Keratinocyte (primary cell): ENCODE results near the gene PARD3. TPM values are rescaled to one million over a fixed set of nuclear protein-coding genes. Genes with fewer than 3 reads are reported as not detected.

Experiments used
- DNase-seq: peaks from one replicate; pipeline ENCODE4 v3.0.0-alpha.2; 2011; ENCODE audit warnings: low read depth, missing footprints, low spot score
- FAIRE-seq: peaks from 2 replicates; lab custom pipeline; 2011; peaks lifted over from hg19 to GRCh38; lab: Jason Lieb, UNC
- H2AFZ ChIP-seq: 2 replicates; pipeline ENCODE4 v1.6.0; 2012; ENCODE audit warnings: low read length, control low read depth, inconsistent platforms; ENCODE audit not compliant: control insufficient read depth
- H3K27ac ChIP-seq: 2 replicates; pipeline ENCODE4 v1.5.1; 2011; ENCODE audit warnings: low read length; ENCODE audit not compliant: control insufficient read depth, insufficient read depth
- H3K27me3 ChIP-seq: 3 replicates; pipeline ENCODE4 v1.6.0; 2011; ENCODE audit warnings: low read length; ENCODE audit not compliant: control insufficient read depth, insufficient read depth; ENCODE audit errors: extremely low read depth
- H3K36me3 ChIP-seq, 2 experiments: 2 replicates in 1 of 2; 3 replicates in 1 of 2; pipeline ENCODE4 v1.5.1; 2011; ENCODE audit warnings: low read length in 2 of 2, mild to moderate bottlenecking in 1 of 2; ENCODE audit not compliant: control insufficient read depth in 2 of 2, insufficient read depth in 2 of 2; ENCODE audit errors: extremely low read depth in 1 of 2
- H3K4me1 ChIP-seq: 3 replicates; pipeline ENCODE4 v1.5.1; 2011; ENCODE audit warnings: low read length; ENCODE audit not compliant: control insufficient read depth, insufficient read depth; ENCODE audit errors: extremely low read depth
- H3K4me2 ChIP-seq: 3 replicates; pipeline ENCODE4 v1.6.0; 2011; ENCODE audit warnings: low read depth, low read length; ENCODE audit not compliant: control insufficient read depth, insufficient read depth; ENCODE audit errors: extremely low read depth
- H3K4me3 ChIP-seq, 3 experiments: fragments of 200-600 bp in 1 of 3; sonication (generic) in 1 of 3; 2 replicates in 2 of 3; 3 replicates in 1 of 3; pipeline ENCODE4 v1.5.1; 2011 to 2016; ENCODE audit warnings: low read length in 3 of 3, mild to moderate bottlenecking in 3 of 3, control low read depth in 2 of 3, inconsistent platforms in 1 of 3, low read depth in 1 of 3, mixed read lengths in 1 of 3, mixed run types in 1 of 3, moderate library complexity in 1 of 3; ENCODE audit not compliant: control insufficient read depth in 2 of 3, insufficient read depth in 2 of 3; ENCODE audit errors: extremely low read depth in 1 of 3
- H3K79me2 ChIP-seq: 2 replicates; pipeline ENCODE4 v1.6.0; 2012; ENCODE audit warnings: low read length; ENCODE audit not compliant: control insufficient read depth, insufficient read depth
- H3K9ac ChIP-seq: 3 replicates; pipeline ENCODE4 v1.6.0; 2011; ENCODE audit warnings: low read length; ENCODE audit not compliant: control insufficient read depth, insufficient read depth; ENCODE audit errors: extremely low read depth
- H3K9me1 ChIP-seq: 3 replicates; pipeline ENCODE4 v1.6.0; 2011; ENCODE audit warnings: low read length; ENCODE audit not compliant: control insufficient read depth, insufficient read depth; ENCODE audit errors: extremely low read depth
- H3K9me3 ChIP-seq: 2 replicates; pipeline ENCODE4 v1.5.1; 2012; ENCODE audit warnings: low read depth, low read length; ENCODE audit not compliant: control insufficient read depth
- H4K20me1 ChIP-seq: 3 replicates; pipeline ENCODE4 v1.6.0; 2011; ENCODE audit warnings: low read length; ENCODE audit not compliant: control insufficient read depth, insufficient read depth; ENCODE audit errors: extremely low read depth
- CTCF ChIP-seq, 3 experiments: IDR thresholded peaks in 1 of 3; conservative IDR thresholded peaks in 1 of 3; optimal IDR thresholded peaks in 1 of 3; 2 replicates in 2 of 3; 3 replicates in 1 of 3; pipeline versions ENCODE3 to v1.5.1; 2011; ENCODE audit warnings: low read length in 3 of 3, mild to moderate bottlenecking in 3 of 3, moderate library complexity in 2 of 3, control low read depth in 1 of 3, inconsistent platforms in 1 of 3; ENCODE audit not compliant: insufficient read depth in 2 of 3; ENCODE audit errors: extremely low read depth in 1 of 3
- EZH2 ChIP-seq: IDR thresholded peaks from one replicate; pipeline ENCODE4 v1.6.1; 2012; ENCODE audit warnings: inconsistent platforms, mild to moderate bottlenecking, low read length, moderate library complexity
- dilution Hi-C: fragments of 300-500 bp; cut with MboI; formaldehyde crosslinking; loops from one replicate; pipeline ENCODE4 v1.7.0; 2020; ENCODE audit warnings: low sequenced_read_pairs; ENCODE audit not compliant: extremely low pct_ligation_motif_present
- polyA plus RNA-seq, 5 experiments: library from polyadenylated mRNA; depleted of rRNA in 3 of 5; stranded (reverse) in 3 of 5; stranded (forward) in 1 of 5; unstranded in 1 of 5; fragments of >200 nt; gene quantifications; 1 replicate in 1 of 5; 2 replicates in 3 of 5; 3 replicates in 1 of 5; pipeline versions ENCODE4 v1.2.1 to v1.2.3, GENCODE V29; 2011 to 2012; ENCODE audit warnings: missing spikeins in 2 of 5, low read depth in 1 of 5, low replicate concordance in 1 of 5

PARD3 gene
- polyA plus RNA-seq, 1 donor (not counting 4 experiments of a cell fraction or from before 2014, with no cell fraction given) = 46.4 TPM

DNA sequence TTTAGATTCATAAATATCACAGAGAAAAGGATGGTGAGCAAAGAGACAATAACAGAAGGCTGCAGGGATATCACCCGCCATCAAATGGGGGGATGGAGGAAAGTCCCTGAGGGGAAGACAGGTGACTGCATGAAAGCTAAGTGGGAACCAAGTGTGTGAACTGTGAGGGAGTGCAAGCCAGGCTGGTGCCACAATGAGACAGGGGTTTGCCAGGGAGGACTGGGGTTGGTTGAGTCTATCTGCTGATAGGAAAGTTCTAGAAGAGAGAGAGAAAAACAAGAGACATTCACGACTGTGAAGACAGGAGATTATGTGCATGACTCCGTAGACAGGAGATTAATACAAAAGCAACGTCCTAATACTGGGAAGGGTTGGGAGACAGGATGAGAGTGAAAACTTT, 376.4 kb downstream of the PARD3 start:
- FAIRE-seq (no peak), DNase-seq (no peak)
- H3K9ac ChIP-seq = no peak overlapping the region
- dilution Hi-C loops = no loop called here
- H3K4me3 ChIP-seq = no peak overlapping the region
- no peaks in the 10 kb centered on the region for H3K36me3 ChIP-seq
- no peaks in the 10 kb centered on the region for H3K79me2 ChIP-seq
- TF ChIP-seq CTCF (optimal IDR thresholded peaks at IDR 0.05 in 1 of 3, IDR thresholded peaks at IDR 0.05 in 1 of 3, conservative IDR thresholded peaks at IDR 0.05 in 1 of 3; ENCODE audit: extremely low read depth in 1 of 3, insufficient read depth in 2 of 3, low read length in 3 of 3) (no peak), EZH2 (no peak)
- no peak overlapping the region for H3K4me2 ChIP-seq
- no peaks in the 10 kb centered on the region for H3K27me3 ChIP-seq
- H3K4me1 ChIP-seq = peaks cover 7% of the 10 kb centered on the region
- H3K9me3 ChIP-seq = no peaks in the 10 kb centered on the region
- H3K27ac ChIP-seq = no peak overlapping the region
- no peaks in the 10 kb centered on the region for H3K9me1 ChIP-seq
- H2AFZ ChIP-seq = no peak overlapping the region
- no peaks in the 10 kb centered on the region for H4K20me1 ChIP-seq

GRCh38 chr10:34437906-34438305, 377.2 kb downstream of the PARD3 start:
- H3K4me2 ChIP-seq = no peak overlapping the region
- H3K9me1 ChIP-seq = no peaks in the 10 kb centered on the region
- H4K20me1 ChIP-seq = no peaks in the 10 kb centered on the region
- no peak overlapping the region for H2AFZ ChIP-seq
- H3K9me3 ChIP-seq = no peaks in the 10 kb centered on the region
- no peak overlapping the region for H3K4me3 ChIP-seq
- DNase-seq (no peak), FAIRE-seq (no peak)
- H3K9ac ChIP-seq = no peak overlapping the region
- no peaks in the 10 kb centered on the region for H3K79me2 ChIP-seq
- no peaks in the 10 kb centered on the region for H3K36me3 ChIP-seq
- H3K4me1 ChIP-seq = peaks cover 10% of the 10 kb centered on the region
- dilution Hi-C loops = no loop called here
- TF ChIP-seq CTCF (optimal IDR thresholded peaks at IDR 0.05 in 1 of 3, IDR thresholded peaks at IDR 0.05 in 1 of 3, conservative IDR thresholded peaks at IDR 0.05 in 1 of 3; ENCODE audit: extremely low read depth in 1 of 3, insufficient read depth in 2 of 3, low read length in 3 of 3) = no peak
- no peak for TF ChIP-seq EZH2
- no peaks in the 10 kb centered on the region for H3K27me3 ChIP-seq
- H3K27ac ChIP-seq = no peak overlapping the region
